Mesothelial cell of epicardium (in vitro differentiated cells): ENCODE data around the gene MKRN2OS. TPM values are rescaled to one million over a fixed set of nuclear protein-coding genes. Genes with fewer than 3 reads are reported as not detected.

ENCODE experiments used
- DNase-seq, 2 experiments: peaks; one replicate each; pipeline ENCODE4 v3.0.0; 2021; ENCODE audit warnings: low spot score in 2 of 2; ENCODE audit not compliant: unreplicated experiment in 2 of 2
- H3K27ac Mint-ChIP-seq: 2 replicates; pipeline ENCODE4 v1.8.0; 2021; ENCODE audit warnings: mixed read lengths
- H3K27me3 Mint-ChIP-seq: 2 replicates; pipeline ENCODE4 v1.8.0; 2021; ENCODE audit warnings: low read depth, mixed read lengths
- H3K36me3 Mint-ChIP-seq: 2 replicates; pipeline ENCODE4 v1.8.0; 2021; ENCODE audit warnings: mixed read lengths
- H3K4me1 Mint-ChIP-seq: 2 replicates; pipeline ENCODE4 v1.8.0; 2021; ENCODE audit warnings: mixed read lengths
- H3K4me3 Mint-ChIP-seq: 2 replicates; pipeline ENCODE4 v1.8.0; 2021; ENCODE audit warnings: mild to moderate bottlenecking, moderate library complexity, mixed read lengths
- H3K9me3 Mint-ChIP-seq: 2 replicates; pipeline ENCODE4 v1.8.0; 2021; ENCODE audit warnings: mixed read lengths
- total RNA-seq: library from RNA; stranded (reverse); gene quantifications from 3 replicates; pipeline ENCODE4 v1.2.1, GENCODE V29; 2021
- TF ChIP-seq, protein P1 (sequence below): fragments of 200-600 bp; sonication (generic); IDR thresholded peaks from one replicate; pipeline ENCODE4 v1.5.0; 2021; ENCODE audit warnings: antibody characterized with exemption; ENCODE audit not compliant: unreplicated experiment

MKRN2OS gene
- total RNA-seq, 1 donor from 2014 or later, result 0.25 TPM

DNA sequence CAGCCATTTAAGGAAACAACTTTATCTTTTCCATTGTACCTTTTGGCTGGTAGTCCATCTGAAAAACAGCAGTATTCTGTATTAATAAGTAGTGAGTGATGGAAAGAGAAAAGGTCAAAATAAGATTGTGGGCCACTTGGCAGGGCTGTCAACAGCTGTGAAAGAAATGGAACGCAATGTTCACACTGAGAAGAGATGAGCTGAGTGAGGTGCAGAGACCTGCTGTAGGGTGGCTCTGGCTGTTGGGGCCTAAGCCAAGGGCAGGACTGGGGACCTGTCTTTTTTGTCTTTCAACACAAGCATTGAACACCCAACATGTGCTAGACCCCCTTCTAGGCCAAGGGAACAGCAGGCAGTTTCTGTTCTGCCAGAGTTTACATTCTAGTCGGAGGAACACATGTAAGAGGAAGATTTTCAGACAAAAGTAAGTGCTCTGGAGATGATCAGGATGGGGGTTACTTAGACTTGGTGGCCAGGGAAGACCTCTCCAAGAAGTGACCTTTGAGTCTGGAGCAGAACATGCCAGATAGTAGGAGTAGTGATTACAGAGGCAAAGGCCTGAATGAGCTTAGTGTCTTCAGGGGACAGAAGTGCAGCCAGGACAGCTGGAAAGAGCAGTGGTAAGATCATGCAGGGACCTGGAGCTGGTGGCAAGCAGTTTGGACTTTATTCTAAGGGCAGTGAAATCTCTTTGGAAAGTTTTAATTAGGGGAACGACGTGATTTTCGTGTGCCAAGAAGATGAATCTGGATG, 31.4 kb downstream of the MKRN2OS start:
- no peak for DNase-seq
- Mint-ChIP-seq H3K36me3 (peaks cover 5% of the 10 kb centered on the region), H3K27ac (no peak overlapping the region), H3K4me3 (no peak overlapping the region), H3K27me3 (no peaks in the 10 kb centered on the region), H3K9me3 (no peaks in the 10 kb centered on the region), H3K4me1 (peaks cover 5% of the 10 kb centered on the region)
- TF ChIP-seq, protein P1, sequence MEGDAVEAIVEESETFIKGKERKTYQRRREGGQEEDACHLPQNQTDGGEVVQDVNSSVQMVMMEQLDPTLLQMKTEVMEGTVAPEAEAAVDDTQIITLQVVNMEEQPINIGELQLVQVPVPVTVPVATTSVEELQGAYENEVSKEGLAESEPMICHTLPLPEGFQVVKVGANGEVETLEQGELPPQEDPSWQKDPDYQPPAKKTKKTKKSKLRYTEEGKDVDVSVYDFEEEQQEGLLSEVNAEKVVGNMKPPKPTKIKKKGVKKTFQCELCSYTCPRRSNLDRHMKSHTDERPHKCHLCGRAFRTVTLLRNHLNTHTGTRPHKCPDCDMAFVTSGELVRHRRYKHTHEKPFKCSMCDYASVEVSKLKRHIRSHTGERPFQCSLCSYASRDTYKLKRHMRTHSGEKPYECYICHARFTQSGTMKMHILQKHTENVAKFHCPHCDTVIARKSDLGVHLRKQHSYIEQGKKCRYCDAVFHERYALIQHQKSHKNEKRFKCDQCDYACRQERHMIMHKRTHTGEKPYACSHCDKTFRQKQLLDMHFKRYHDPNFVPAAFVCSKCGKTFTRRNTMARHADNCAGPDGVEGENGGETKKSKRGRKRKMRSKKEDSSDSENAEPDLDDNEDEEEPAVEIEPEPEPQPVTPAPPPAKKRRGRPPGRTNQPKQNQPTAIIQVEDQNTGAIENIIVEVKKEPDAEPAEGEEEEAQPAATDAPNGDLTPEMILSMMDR, result no peak

DNA sequence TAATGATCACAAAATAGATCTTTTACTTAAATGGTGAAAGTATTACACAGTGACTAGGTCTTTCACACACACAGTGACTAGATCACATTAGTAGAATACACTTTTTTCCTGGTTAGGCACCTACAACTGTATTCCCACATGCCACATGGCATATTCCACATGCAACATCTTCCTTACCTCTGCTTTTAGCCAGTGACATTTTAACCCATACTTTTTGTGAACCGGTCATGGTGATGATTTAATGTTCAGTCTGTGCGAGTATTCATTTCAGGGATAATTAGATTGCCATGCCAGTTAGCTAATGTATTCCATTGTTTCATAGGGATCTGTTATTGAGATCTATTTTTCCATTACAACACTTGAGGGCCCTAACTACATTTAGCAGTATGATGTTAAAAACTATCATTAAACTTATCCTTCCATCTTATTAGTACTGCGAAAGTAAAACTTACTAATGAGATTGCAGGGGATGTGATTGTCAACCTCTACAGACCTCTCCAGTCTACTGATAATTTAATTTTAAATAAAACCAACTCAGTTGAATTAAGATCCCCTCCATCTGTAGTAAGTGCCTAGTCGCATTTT, 32.7 kb downstream of the MKRN2OS start:
- Mint-ChIP-seq H3K27me3 (no peaks in the 10 kb centered on the region), H3K4me3 (no peak overlapping the region), H3K4me1 (peaks cover 5% of the 10 kb centered on the region), H3K9me3 (no peaks in the 10 kb centered on the region), H3K27ac (no peak overlapping the region), H3K36me3 (peaks cover 6% of the 10 kb centered on the region)
- no peak for DNase-seq
- TF ChIP-seq, protein P1, result no peak

GRCh38 chr3:12509466-12509865, 35.8 kb downstream of the MKRN2OS start:
- Mint-ChIP-seq H3K4me3 (no peak overlapping the region), H3K27me3 (no peaks in the 10 kb centered on the region), H3K4me1 (peaks cover 4% of the 10 kb centered on the region), H3K27ac (no peak overlapping the region), H3K36me3 (peaks cover 18% of the 10 kb centered on the region), H3K9me3 (no peaks in the 10 kb centered on the region)
- DNase-seq, result no peak
- TF ChIP-seq, protein P1, result no peak

DNA sequence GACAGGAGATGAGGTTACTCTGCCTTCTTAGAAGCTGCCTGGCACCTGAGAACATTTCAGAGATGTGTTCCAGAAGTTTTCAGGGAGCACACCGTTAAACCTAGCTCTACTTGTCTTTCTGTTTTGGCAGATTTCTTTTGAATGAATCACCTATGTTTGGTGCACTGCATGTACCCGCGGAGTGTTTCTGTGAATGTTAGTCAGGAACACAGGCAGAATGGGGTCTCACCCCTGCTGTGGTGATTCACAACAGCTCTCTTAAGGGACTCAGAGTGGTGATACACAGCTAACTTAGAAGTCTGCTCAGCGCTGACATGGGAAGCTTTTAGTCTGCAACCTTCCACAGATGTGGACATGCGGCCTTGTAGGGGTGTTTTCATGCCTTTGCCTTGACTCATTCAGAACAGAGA, 37.0 kb downstream of the MKRN2OS start:
- TF ChIP-seq, protein P1, result no peak
- Mint-ChIP-seq H3K27me3 (no peaks in the 10 kb centered on the region), H3K27ac (no peak overlapping the region), H3K4me3 (no peak overlapping the region), H3K36me3 (peaks cover 21% of the 10 kb centered on the region), H3K9me3 (no peaks in the 10 kb centered on the region), H3K4me1 (peaks cover 4% of the 10 kb centered on the region)
- DNase-seq, result no peak

DNA sequence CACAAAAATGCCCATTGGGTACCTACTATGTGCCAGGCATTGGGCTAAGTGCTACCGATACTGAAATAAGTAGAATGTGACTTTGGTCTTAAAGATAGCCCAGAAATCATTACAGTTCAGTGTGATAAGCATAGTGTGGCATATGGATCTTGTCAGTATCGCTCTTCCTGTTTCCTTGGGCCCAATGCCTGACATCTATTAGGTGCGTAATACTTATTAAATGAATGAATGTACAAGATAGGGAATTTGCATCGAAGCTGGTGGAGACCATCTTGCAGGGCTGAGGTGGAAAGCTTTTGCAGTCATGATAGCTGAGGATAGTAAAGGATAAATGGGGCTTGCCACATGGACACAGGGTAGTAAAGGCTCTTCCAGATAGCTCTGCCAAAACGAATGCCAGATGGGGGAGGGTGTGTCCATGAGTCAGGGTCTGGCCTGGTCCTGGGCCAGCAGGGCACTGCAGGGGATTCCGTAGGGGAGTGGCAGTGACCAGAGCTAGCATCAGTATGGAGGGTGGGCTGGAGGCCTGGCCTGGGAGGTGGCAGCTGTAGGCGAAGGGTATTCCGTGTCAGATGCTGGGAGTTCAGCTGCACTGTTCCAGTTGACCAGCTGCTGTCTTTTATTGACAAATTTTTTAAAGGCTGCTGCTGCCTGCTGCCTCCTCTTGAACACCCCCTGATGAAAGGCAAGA, 37.6 kb downstream of the MKRN2OS start:
- DNase-seq, result no peak
- no peak overlapping the region for H3K4me3 Mint-ChIP-seq

More for the DNA sequence above, 37.6 kb downstream of the MKRN2OS start:
- Mint-ChIP-seq H3K36me3 (peaks cover 24% of the 10 kb centered on the region), H3K9me3 (no peaks in the 10 kb centered on the region), H3K27me3 (no peaks in the 10 kb centered on the region), H3K27ac (no peak overlapping the region), H3K4me1 (peaks cover 4% of the 10 kb centered on the region)
- TF ChIP-seq, protein P1, result no peak
